GM23338 (cell line): ENCODE measurements around the gene ZXDC. TPM values are rescaled to one million over a fixed set of nuclear protein-coding genes. Genes with fewer than 3 reads are reported as not detected.
A peak's percentile ranks its signal among the peaks of the same experiment; 100 is the strongest.

ENCODE experiments used
- ATAC-seq: fragments of 200-7000 bp; cut with Tn5 transposase; 3 replicates; pipeline ENCODE4 v1.9.1; 2020
- DNase-seq: peaks from one replicate; pipeline ENCODE4 v3.0.0-alpha.2; 2015; ENCODE audit warnings: low spot score
- H2AFZ ChIP-seq: fragments of 200-600 bp; sonication (generic); 2 replicates; pipeline ENCODE4 v1.8.0; 2016; ENCODE audit warnings: antibody characterized with exemption, mild to moderate bottlenecking, moderate library complexity
- H3F3A ChIP-seq: fragments of 200-600 bp; sonication (generic); replicated peaks from 2 replicates; pipeline ENCODE4 v1.8.0; 2017; ENCODE audit warnings: antibody characterized with exemption, mixed run types, low read depth
- H3K27ac ChIP-seq: fragments of 200-600 bp; sonication (generic); 2 replicates; pipeline ENCODE4 v1.6.1; 2016; ENCODE audit warnings: low read depth
- H3K27me3 ChIP-seq: fragments of 200-600 bp; sonication (generic); 2 replicates; pipeline ENCODE4 v1.8.0; 2016; ENCODE audit warnings: mild to moderate bottlenecking, mixed run types, moderate library complexity; ENCODE audit not compliant: insufficient read depth
- H3K36me3 ChIP-seq: fragments of 200-600 bp; sonication (generic); 2 replicates; pipeline ENCODE4 v1.8.0; 2016; ENCODE audit warnings: mild to moderate bottlenecking; ENCODE audit not compliant: insufficient read depth
- H3K4me1 ChIP-seq: fragments of 200-600 bp; sonication (generic); 2 replicates; pipeline ENCODE4 v1.8.0; 2016; ENCODE audit warnings: mild to moderate bottlenecking, moderate library complexity; ENCODE audit not compliant: insufficient read depth
- H3K4me2 ChIP-seq: fragments of 200-600 bp; sonication (generic); 2 replicates; pipeline ENCODE4 v1.7.1; 2017; ENCODE audit warnings: mixed run types
- H3K4me3 ChIP-seq: fragments of 200-600 bp; sonication (generic); 2 replicates; pipeline ENCODE4 v1.6.1; 2016; ENCODE audit warnings: mixed run types
- H3K79me2 ChIP-seq: fragments of 200-600 bp; sonication (generic); replicated peaks from 2 replicates; pipeline ENCODE4 v1.8.0; 2017; ENCODE audit warnings: mild to moderate bottlenecking; ENCODE audit not compliant: insufficient read depth
- H3K9me2 ChIP-seq: fragments of 200-600 bp; sonication (generic); 2 replicates; pipeline ENCODE4 v1.8.0; 2017; ENCODE audit not compliant: insufficient read depth
- H4K20me1 ChIP-seq: fragments of 200-600 bp; sonication (generic); replicated peaks from 2 replicates; pipeline ENCODE4 v1.8.0; 2017; ENCODE audit warnings: mild to moderate bottlenecking; ENCODE audit not compliant: insufficient read depth
- H3K27ac Mint-ChIP-seq: 2 replicates; pipeline ENCODE4 v1.8.0; 2020; ENCODE audit warnings: inconsistent platforms, mild to moderate bottlenecking, moderate library complexity, mixed read lengths
- H3K27me3 Mint-ChIP-seq: 3 replicates; pipeline ENCODE4 v1.8.0; 2022; ENCODE audit warnings: low read depth, mild to moderate bottlenecking, moderate library complexity, mixed read lengths, inconsistent platforms; ENCODE audit not compliant: insufficient read depth, poor library complexity
- H3K36me3 Mint-ChIP-seq: 3 replicates; pipeline ENCODE4 v1.8.0; 2021; ENCODE audit warnings: low read depth, mild to moderate bottlenecking, inconsistent platforms, moderate library complexity, mixed read lengths
- H3K4me1 Mint-ChIP-seq: 3 replicates; pipeline ENCODE4 v1.8.0; 2020; ENCODE audit warnings: mild to moderate bottlenecking, inconsistent platforms, mixed read lengths
- H3K4me3 Mint-ChIP-seq: 3 replicates; pipeline ENCODE4 v1.8.0; 2021; ENCODE audit warnings: moderate library complexity, mild to moderate bottlenecking, inconsistent platforms, mixed read lengths
- H3K9me3 Mint-ChIP-seq: 3 replicates; pipeline ENCODE4 v1.8.0; 2020; ENCODE audit warnings: moderate library complexity, mild to moderate bottlenecking, inconsistent platforms, mixed read lengths
- CREB1 ChIP-seq: fragments of 250-450 bp; sonication (Bioruptor Pico); IDR thresholded peaks from 2 replicates; pipeline ENCODE4 v1.5.0; 2020; ENCODE audit warnings: low read depth, mild to moderate bottlenecking, moderate library complexity
- CTCF ChIP-seq, 2 experiments: fragments of 200-600 bp in 1 of 2; sonication (generic) in 1 of 2; conservative IDR thresholded peaks; 2 replicates each; pipeline versions ENCODE4 v1.5.1 to v1.6.1; 2016 to 2017; ENCODE audit warnings: antibody characterized with exemption in 2 of 2, low read depth in 2 of 2, mild to moderate bottlenecking in 2 of 2, moderate library complexity in 1 of 2
- EZH2phosphoT487 ChIP-seq: fragments of 200-600 bp; sonication (generic); IDR thresholded peaks from one replicate; pipeline ENCODE4 v1.8.1; 2018; ENCODE audit warnings: antibody characterized with exemption; ENCODE audit not compliant: unreplicated experiment
- JUNB ChIP-seq: IDR thresholded peaks from one replicate; pipeline ENCODE4 v1.6.1; 2016; ENCODE audit warnings: antibody characterized with exemption; ENCODE audit not compliant: unreplicated experiment
- REST ChIP-seq: IDR thresholded peaks from one replicate; pipeline ENCODE4 v1.6.1; 2018; ENCODE audit warnings: antibody characterized with exemption; ENCODE audit not compliant: unreplicated experiment
- polyA plus RNA-seq: library from polyadenylated mRNA; unstranded; fragments of >200 nt; fragmentation: Nextera tagmentation; extraction: Ambion mirVana; gene quantifications from 2 replicates; pipeline ENCODE4 v1.2.1, GENCODE V29; 2016
- total RNA-seq: library from RNA; depleted of rRNA; stranded (reverse); fragments of >200 nt; shearing (Covaris generic); gene quantifications from 2 replicates; pipeline ENCODE4 v1.2.3, GENCODE V29; 2014

Gene ZXDC
- total and polyA plus RNA-seq, 2 experiments from 2014 or later: 5.7 to 45.1 TPM

- no peak for TF ChIP-seq REST
Measured at GRCh38 chr3:126390201-126390600, 85.5 kb downstream of the ZXDC start (continued).

GRCh38 chr3:126389794-126390146, 85.9 kb downstream of the ZXDC start:
- no peak for DNase-seq
- peaks cover 24% of the 10 kb centered on the region for H3K27me3 Mint-ChIP-seq

GRCh38 chr3:126389112-126389793, 86.4 kb downstream of the ZXDC start:
- Mint-ChIP-seq H3K4me3 (peak overlapping the region; percentile 54), H3K36me3 (no peaks in the 10 kb centered on the region), H3K27ac (no peak overlapping the region), H3K27me3 (peaks cover 20% of the 10 kb centered on the region), H3K4me1 (peaks cover 9% of the 10 kb centered on the region), H3K9me3 (no peaks in the 10 kb centered on the region; the same call in 2 of the 3 replicates)
- peak; percentile 97 for DNase-seq
- Histone ChIP-seq H3K79me2 (no peaks in the 10 kb centered on the region), H3K4me3 (peak overlapping the region; percentile 49), H2AFZ (peak overlapping the region; percentile 91), H3K4me2 (peak overlapping the region; percentile 79), H3F3A (no peaks in the 10 kb centered on the region), H3K9me2 (no peaks in the 10 kb centered on the region), H3K27me3 (peaks cover 22% of the 10 kb centered on the region), H3K4me1 (no peaks in the 10 kb centered on the region), H4K20me1 (no peaks in the 10 kb centered on the region; the same call in 1 of the 2 replicates), H3K36me3 (no peaks in the 10 kb centered on the region), H3K27ac (peak overlapping the region; percentile 91)
- ATAC-seq: peak; percentile 94
- TF ChIP-seq CTCF (conservative IDR thresholded peaks at IDR 0.05; ENCODE audit: low read depth in 2 of 2) (peak; percentile 64 to 99), CREB1 (CRISPR knock-in tag) (peak; percentile 83), JUNB (no peak)

More at GRCh38 chr3:126389794-126390146, 85.9 kb downstream of the ZXDC start:
- Mint-ChIP-seq H3K27ac (no peak overlapping the region), H3K4me3 (peak overlapping the region; percentile 54), H3K36me3 (no peaks in the 10 kb centered on the region), H3K4me1 (peaks cover 12% of the 10 kb centered on the region), H3K9me3 (no peaks in the 10 kb centered on the region; the same call in 2 of the 3 replicates)
- Histone ChIP-seq H3K27ac (no peak overlapping the region), H3K79me2 (no peaks in the 10 kb centered on the region), H3K4me3 (peak overlapping the region; percentile 49), H2AFZ (peak overlapping the region; percentile 91), H3K9me2 (no peaks in the 10 kb centered on the region), H3F3A (no peaks in the 10 kb centered on the region), H3K36me3 (no peaks in the 10 kb centered on the region), H3K27me3 (peaks cover 27% of the 10 kb centered on the region), H4K20me1 (no peaks in the 10 kb centered on the region; the same call in 1 of the 2 replicates), H3K4me1 (no peaks in the 10 kb centered on the region), H3K4me2 (peak overlapping the region; percentile 68)
- peak in 1 of 2 experiments; percentile 32; a peak in 1 of 4 replicates for TF ChIP-seq CTCF (conservative IDR thresholded peaks at IDR 0.05; ENCODE audit: low read depth in 2 of 2)
- TF ChIP-seq EZH2phosphoT487: no peak
- no peak; the same call in 2 of the 3 replicates for ATAC-seq
